GM19468 (cell line): ENCODE data around the gene PDCD6IP.

Experiments used
- ATAC-seq: cut with Tn5 transposase; IDR thresholded peaks from one replicate; pipeline ENCODE4 v1.9.1; 2021; ENCODE audit warnings: mild to moderate bottlenecking, moderate library complexity, moderate number of reproducible peaks; ENCODE audit not compliant: unreplicated experiment; ENCODE audit errors: extremely low read depth

The PDCD6IP gene

DNA sequence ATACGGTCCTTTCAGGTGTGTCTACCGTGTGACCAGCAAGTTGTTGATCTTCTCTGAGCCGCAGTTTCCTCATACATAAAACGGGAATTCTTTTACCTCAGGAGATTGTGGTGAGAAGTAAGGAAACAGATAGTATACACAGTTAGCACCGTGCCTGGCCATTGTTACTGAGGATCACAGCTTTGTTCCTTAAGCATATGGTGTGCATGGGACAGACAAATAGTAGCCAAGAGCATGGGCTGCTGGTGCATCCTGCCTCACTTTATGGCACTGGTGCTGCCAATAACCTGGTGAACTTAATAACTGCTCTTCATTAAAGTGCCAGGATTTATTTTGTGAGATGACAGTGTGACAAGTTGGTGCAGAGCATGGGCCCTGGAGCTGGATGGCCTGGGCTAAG lies 86.3 kb downstream of the PDCD6IP start:
- ATAC-seq = no peak

- no peak for ATAC-seq
Observed at GRCh38 chr3:33885496-33885895, 87.1 kb downstream of the PDCD6IP start.

- ATAC-seq = no peak
Observed at GRCh38 chr3:33886015-33886414, 87.6 kb downstream of the PDCD6IP start.

- ATAC-seq = no peak
Observed at GRCh38 chr3:33887478-33887877, 89.0 kb downstream of the PDCD6IP start.

GRCh38 chr3:33889394-33890039 lies 91.1 kb downstream of the PDCD6IP start:
- no peak for ATAC-seq

DNA sequence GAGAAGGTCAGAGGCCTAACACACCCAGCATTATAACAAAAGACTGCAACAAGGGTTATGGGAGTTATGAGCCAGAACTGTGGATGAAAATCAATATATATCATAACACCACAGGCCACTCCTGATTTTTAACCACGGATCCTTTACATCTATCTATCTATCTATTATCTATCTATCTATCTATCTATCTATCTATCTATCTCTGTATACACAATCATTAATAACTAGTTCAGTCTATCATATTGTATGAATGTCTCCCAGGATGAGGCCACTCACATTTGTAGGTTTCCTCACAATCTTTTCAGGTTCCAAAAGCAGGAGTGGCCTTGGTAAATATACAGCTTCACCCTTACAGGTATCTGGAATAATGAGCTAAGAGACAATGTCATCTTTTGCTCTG lies 94.2 kb downstream of the PDCD6IP start:
- no peak for ATAC-seq

- ATAC-seq = no peak
Observed at GRCh38 chr3:33895658-33896057, 97.2 kb downstream of the PDCD6IP start.

DNA sequence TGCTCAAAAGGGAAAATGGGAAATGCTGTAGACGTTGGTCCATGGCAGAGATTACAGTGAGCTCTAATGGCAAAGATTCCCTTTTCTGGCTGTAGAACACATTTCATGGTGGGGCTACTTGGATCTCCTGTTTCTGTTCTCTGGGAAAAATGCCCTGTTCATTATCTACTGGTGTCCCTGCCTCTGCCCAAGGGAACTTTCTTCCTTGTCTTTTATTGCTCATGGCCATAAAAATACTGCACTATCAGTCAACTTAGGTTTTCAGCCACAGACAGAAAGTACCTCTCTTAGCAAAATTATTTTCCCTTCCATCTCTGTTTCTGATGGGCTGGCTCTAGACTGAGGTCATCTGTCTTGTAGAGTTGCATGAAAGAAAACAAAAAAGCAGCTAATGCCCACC lies 98.9 kb downstream of the PDCD6IP start:
- no peak for ATAC-seq

GRCh38 chr3:33898901-33899300 lies 100.5 kb downstream of the PDCD6IP start:
- no peak for ATAC-seq

DNA sequence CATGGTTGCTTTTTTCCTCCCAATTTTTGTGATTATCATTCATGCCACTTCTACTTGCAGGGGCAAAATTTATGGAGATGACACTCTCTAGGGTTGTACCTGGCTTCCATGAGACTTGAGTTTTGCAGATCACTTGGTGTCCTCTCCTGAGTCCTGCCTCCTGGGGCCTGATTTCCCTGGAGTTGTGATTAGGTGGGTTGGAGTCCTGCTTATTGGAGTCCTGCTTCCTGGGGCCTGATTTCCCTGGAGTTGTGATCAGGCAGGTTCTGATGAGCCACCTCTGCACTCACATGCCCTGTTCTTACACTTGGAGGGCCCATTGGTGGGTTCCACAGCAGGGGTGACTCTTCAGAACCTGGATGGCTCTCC lies 102.0 kb downstream of the PDCD6IP start:
- ATAC-seq = no peak

GRCh38 chr3:33900809-33901505 lies 102.5 kb downstream of the PDCD6IP start:
- ATAC-seq = no peak

DNA sequence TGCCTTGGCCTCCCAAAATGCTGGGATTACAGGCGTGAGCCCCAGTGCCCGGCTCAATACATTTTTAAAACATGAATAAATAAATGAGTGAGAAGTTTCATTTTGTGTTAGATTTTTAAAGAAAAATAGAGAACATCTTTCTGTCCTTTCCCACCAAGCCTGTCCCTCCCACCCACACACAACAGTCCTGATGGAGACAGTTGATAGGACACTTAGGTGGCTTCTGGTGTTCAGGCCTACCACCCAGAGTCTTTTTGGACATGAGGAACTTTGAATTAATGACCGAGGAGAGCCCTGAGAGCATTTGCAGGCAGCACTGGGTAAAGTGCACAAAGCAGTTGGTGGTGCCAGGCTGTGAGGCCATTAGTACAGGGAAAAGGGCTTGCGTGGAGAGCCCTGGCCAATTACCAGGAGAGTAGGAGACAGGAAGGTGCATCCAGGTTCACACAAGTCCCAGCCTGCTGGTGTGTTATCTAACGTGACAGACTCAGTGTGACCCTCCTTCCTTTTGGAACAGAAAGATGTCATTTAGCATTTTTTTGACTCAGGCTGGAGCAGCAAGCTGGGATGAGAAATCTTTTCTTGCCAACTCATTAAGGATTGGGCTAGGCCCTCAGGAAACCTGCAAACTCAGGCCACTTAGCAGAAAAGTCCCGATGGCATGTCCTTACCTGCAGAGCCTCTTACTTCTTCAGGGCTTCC lies 103.6 kb downstream of the PDCD6IP start:
- ATAC-seq = no peak

- no peak for ATAC-seq
Observed at GRCh38 chr3:33904730-33905129, 106.3 kb downstream of the PDCD6IP start.

DNA sequence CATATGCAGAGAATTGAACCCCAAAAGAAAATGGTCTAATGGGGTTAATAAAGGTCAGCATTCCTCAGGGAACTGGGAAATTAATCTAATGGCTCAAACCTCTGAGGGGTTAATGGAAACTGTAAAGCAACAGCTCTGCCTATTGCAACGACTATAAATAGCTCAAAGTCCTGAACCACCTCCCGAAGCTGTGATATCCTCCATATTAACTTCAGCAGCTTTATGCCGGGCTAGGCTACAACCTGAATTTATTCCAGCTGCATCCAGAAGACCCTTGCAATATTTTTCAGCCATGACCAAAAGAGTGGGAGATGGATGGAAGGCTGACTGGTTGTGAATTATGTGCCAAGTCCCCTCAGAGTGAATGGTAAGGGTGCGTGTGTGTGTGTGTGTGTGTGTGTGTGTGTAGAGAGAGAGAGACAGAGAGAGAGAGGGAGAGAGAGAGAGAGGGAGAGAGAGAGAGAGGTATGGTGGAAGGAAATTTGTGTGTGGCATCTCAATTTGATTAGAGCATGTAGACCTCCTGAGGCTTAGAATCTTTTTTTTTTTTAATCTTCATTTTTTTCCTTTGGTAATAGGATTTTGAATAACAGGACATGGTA lies 109.9 kb downstream of the PDCD6IP start:
- no peak for ATAC-seq

GRCh38 chr3:33909547-33909946 lies 111.1 kb downstream of the PDCD6IP start:
- ATAC-seq = no peak

GRCh38 chr3:33910031-33910430 lies 111.6 kb downstream of the PDCD6IP start:
- ATAC-seq = no peak

DNA sequence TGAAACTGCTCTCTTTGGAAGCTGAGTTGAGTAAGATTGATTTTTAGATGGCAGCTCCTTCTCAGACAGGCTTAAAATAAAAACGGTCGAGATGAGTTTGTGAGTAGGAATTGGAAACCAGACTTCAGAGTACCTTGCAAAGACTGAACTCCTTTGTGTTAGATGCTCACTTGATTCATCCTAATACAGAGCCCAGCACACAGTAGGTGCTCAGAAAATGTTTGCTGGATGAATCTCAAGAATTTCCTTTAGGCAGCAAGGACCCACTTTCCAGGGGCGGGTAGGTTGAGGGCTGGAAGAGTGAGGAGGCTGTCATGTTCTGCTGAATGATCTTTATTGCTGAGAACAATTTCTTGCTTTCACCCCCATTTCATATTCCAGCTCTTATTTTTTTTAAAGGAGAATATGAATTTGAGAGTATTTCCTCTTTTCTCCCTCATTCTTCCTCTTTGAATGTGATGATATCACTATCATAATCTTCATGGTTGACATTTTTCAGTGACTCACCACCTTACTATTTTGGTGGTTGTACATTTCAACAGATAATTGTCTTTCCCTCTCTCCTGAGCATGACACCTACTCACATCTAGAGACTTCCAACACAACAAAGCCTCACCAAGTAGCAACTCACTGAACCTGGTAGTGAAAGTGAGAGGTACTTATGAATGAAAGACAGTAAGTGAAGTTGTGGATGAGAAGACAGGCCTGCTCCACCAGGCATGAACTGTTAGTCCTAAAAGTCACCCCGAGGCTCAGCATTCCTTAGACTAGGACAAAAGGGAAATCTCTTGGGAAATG lies 113.3 kb downstream of the PDCD6IP start:
- ATAC-seq = no peak

DNA sequence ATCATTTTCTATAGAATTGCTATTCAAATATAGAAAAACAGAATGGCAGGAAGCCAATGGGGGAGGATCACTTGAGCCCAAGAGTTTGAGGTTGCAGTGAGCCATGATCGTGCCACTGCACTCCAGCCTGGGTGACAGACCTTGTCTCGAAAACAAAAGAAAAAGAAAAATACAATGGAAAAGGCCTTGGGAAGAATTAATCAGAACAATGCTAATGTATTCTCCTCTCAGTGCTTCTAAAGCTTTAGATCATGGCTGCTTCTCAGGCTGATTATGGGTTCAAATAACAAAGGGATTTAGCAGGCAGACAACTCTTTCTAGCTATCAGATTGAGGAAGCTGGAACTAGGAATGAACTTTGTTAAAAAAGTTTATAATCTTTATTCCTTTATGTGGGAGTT lies 115.8 kb downstream of the PDCD6IP start:
- no peak for ATAC-seq

GRCh38 chr3:33914731-33915379 lies 116.4 kb downstream of the PDCD6IP start:
- no peak for ATAC-seq
